HepG2 (cell line): Measurements from ENCODE around the gene STK24. TPM values are rescaled to one million over a fixed set of nuclear protein-coding genes. Genes with fewer than 3 reads are reported as not detected.
A peak's percentile ranks its signal among the peaks of the same experiment; 100 is the strongest.

Experiments used
- AHDC1 ChIP-seq: sonication (generic); formaldehyde crosslinking; IDR thresholded peaks from 2 replicates; pipeline ENCODE4 v1.5.1; 2020; ENCODE audit warnings: mild to moderate bottlenecking, missing genetic modification reagents, borderline replicate concordance
- CEBPG ChIP-seq: IDR thresholded peaks from 2 replicates; pipeline ENCODE4 v1.6.1; 2016
- GPN1 ChIP-seq: sonication (generic); formaldehyde crosslinking; IDR thresholded peaks from 2 replicates; pipeline ENCODE4 v1.5.1; 2020; ENCODE audit warnings: missing genetic modification reagents, borderline replicate concordance
- HNF4G ChIP-seq, 2 experiments: sonication (generic) in 1 of 2; formaldehyde crosslinking in 1 of 2; IDR thresholded peaks; 2 replicates each; pipeline versions ENCODE4 v1.4.0 to v1.6.1; 2011 to 2020; ENCODE audit warnings: borderline replicate concordance in 2 of 2, low read depth in 2 of 2, mild to moderate bottlenecking in 2 of 2, low read length in 1 of 2, missing genetic modification reagents in 1 of 2, moderate library complexity in 1 of 2
- PCBP2 ChIP-seq: fragments of 200-400 bp; formaldehyde crosslinking; optimal IDR thresholded peaks from 2 replicates; pipeline ENCODE3; 2018; ENCODE audit warnings: low read length, low read depth; ENCODE audit not compliant: poor library complexity, severe bottlenecking
- PLSCR1 ChIP-seq: sonication (generic); formaldehyde crosslinking; IDR thresholded peaks from 2 replicates; pipeline ENCODE4 v1.5.0; 2020; ENCODE audit warnings: missing genetic modification reagents, mild to moderate bottlenecking, borderline replicate concordance
- SAP130 ChIP-seq: IDR thresholded peaks from 2 replicates; pipeline ENCODE4 v1.6.1; 2016; ENCODE audit warnings: low read depth
- SOX6 ChIP-seq, 2 experiments: fragments of 450-650 bp in 1 of 2; sonication (generic) in 1 of 2; formaldehyde crosslinking in 1 of 2; IDR thresholded peaks; 2 replicates each; pipeline versions ENCODE4 v1.4.0 to v1.6.1; 2017 to 2020; ENCODE audit warnings: antibody characterized with exemption in 1 of 2, mild to moderate bottlenecking in 1 of 2, missing genetic modification reagents in 1 of 2
- ZBTB40 ChIP-seq, 2 experiments: fragments of 450-650 bp in 1 of 2; sonication (generic) in 1 of 2; formaldehyde crosslinking in 1 of 2; IDR thresholded peaks; 2 replicates each; pipeline versions ENCODE4 v1.6.1 to v1.8.0; 2016 to 2022; ENCODE audit warnings: antibody characterized with exemption in 1 of 2, mild to moderate bottlenecking in 1 of 2, missing genetic modification reagents in 1 of 2
- ZMYM2 ChIP-seq: sonication (generic); formaldehyde crosslinking; IDR thresholded peaks from 2 replicates; pipeline ENCODE4 v1.8.0; 2022; ENCODE audit warnings: mild to moderate bottlenecking, missing genetic modification reagents
- polyA plus RNA-seq, 8 experiments: library from polyadenylated mRNA; depleted of rRNA in 3 of 8; stranded (reverse) in 7 of 8; unstranded in 1 of 8; fragments of >200 nt; fragmentation: Illumina TruSeq in 4 of 8; extraction: Trizol in 4 of 8; gene quantifications; 2 replicates each; pipeline versions ENCODE4 v1.2.1 to v1.2.3, GENCODE V29; 2011 to 2016; ENCODE audit warnings: low read depth in 4 of 8, missing spikeins in 1 of 8, mixed read lengths in 1 of 8; ENCODE audit not compliant: insufficient read depth in 1 of 8
- total RNA-seq, 5 experiments: library from RNA; depleted of rRNA; stranded (reverse); fragments of >200 nt; fragmentation: Illumina TruSeq; extraction: Trizol; gene quantifications; 2 replicates each; pipeline ENCODE4 v1.2.3, GENCODE V29; 2016; ENCODE audit warnings: low read depth in 1 of 5

The STK24 gene
- total and polyA plus RNA-seq, 2 of the 13 experiments (the other 11 are each of a cell fraction or from before 2014, with no cell fraction given): 51.3 to 73.0 TPM

DNA sequence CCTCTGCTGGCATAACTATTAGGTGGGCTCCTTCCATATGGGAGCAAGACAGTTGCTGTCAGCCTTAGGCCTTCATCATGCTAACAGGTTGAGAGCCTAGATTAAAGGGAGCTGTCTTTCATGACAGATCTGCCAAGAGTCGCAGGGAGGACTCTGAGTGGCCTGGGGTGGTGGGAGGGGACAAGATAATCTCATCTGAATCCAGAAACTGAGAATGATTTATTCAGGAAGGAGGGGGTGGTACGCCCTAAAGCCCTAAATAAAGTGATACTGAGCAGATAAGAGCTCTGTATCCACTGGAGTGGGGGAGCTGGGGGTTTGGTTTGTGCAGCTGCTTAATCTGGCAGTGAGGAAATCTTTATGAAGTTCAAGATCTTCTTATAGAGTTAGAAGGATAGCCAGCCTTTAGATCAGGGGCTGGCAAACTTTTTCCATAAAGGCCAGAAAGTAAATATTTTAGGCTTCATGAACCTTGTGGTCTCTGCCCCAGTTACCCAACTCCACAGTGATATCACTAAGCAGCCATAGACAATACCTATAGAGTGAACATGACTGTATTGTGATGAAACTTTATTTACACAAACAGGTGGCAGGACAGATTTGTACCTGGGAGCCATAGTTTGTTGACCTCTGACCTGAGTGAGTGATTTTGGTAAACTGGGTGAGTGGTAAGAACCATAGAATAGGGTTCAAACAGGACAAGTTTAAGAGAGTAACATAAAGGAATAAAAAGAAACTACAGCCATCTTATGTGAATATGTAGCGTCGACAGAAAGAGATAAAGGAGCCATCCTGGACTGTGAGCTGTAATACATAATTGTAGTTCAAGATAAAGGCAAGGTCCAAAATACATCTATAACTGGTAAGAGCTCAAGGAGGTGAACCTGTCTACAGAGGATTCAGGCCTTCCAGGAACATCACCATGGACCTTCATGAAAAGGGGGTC lies 9.8 kb upstream of the STK24 start (continued):
- TF ChIP-seq ZBTB40 (IDR thresholded peaks at IDR 0.05) (peak; percentile 50), ZBTB40 (CRISPR knock-in tag; IDR thresholded peaks at IDR 0.05) (peak; percentile 91), CEBPG (CRISPR knock-in tag) (peak; percentile 54), PLSCR1 (CRISPR knock-in tag) (no peak), ZMYM2 (CRISPR knock-in tag) (no peak), GPN1 (no peak), HNF4G (IDR thresholded peaks at IDR 0.05; ENCODE audit: borderline replicate concordance, low read depth, low read length) (peak; percentile 22; the same call in 1 of the 2 replicates), HNF4G (CRISPR knock-in tag; IDR thresholded peaks at IDR 0.05; ENCODE audit: borderline replicate concordance, low read depth) (no peak), AHDC1 (CRISPR knock-in tag) (0 out of 2 replicates have a peak, but pooled peaks have one; percentile 25), SOX6 (IDR thresholded peaks at IDR 0.05) (no peak), SOX6 (CRISPR knock-in tag; IDR thresholded peaks at IDR 0.05) (peak; percentile 93), PCBP2 (no peak), SAP130 (CRISPR knock-in tag) (peak; percentile 31; the same call in 1 of the 2 replicates)
